SK-N-SH treated with all-trans-retinoic acid at 6 μM for 48 hours (cell line): ENCODE results near the gene PTPRG.

ENCODE experiments used
- ATAC-seq: fragments of 200-7000 bp; cut with Tn5 transposase; 3 replicates; pipeline ENCODE4 v1.9.1; 2020; ENCODE audit warnings: mild to moderate bottlenecking, moderate library complexity
- ARNTL ChIP-seq: fragments of 450-650 bp; formaldehyde crosslinking; IDR thresholded peaks from 2 replicates; pipeline ENCODE4 v1.5.0; 2020; ENCODE audit warnings: low read depth, mild to moderate bottlenecking, moderate library complexity, borderline replicate concordance
- BACH2 ChIP-seq: fragments of 250-450 bp; sonication (Bioruptor Pico); IDR thresholded peaks from 2 replicates; pipeline ENCODE4 v1.9.0; 2021; ENCODE audit warnings: mild to moderate bottlenecking, borderline replicate concordance
- CREB5 ChIP-seq: fragments of 250-450 bp; sonication (Bioruptor Pico); IDR thresholded peaks from 2 replicates; pipeline ENCODE4 v1.5.1; 2020; ENCODE audit warnings: low read depth, mild to moderate bottlenecking, moderate library complexity
- CSDC2 ChIP-seq: fragments of 250-450 bp; sonication (Bioruptor Pico); IDR thresholded peaks from 2 replicates; pipeline ENCODE4 v1.5.0; 2020; ENCODE audit warnings: mild to moderate bottlenecking, moderate library complexity
- CSRNP3 ChIP-seq: fragments of 250-450 bp; sonication (Bioruptor Pico); IDR thresholded peaks from 2 replicates; pipeline ENCODE4 v1.5.1; 2021; ENCODE audit warnings: mild to moderate bottlenecking, moderate library complexity
- GLIS3 ChIP-seq: fragments of 250-450 bp; sonication (Bioruptor Pico); IDR thresholded peaks from 2 replicates; pipeline ENCODE4 v1.5.0; 2020; ENCODE audit warnings: mild to moderate bottlenecking, moderate library complexity
- ISL1 ChIP-seq: fragments of 250-450 bp; sonication (Bioruptor Pico); IDR thresholded peaks from 2 replicates; pipeline ENCODE4 v2.1.2; 2022; ENCODE audit warnings: mild to moderate bottlenecking, moderate library complexity
- OSR1 ChIP-seq: fragments of 250-450 bp; sonication (Bioruptor Pico); IDR thresholded peaks from 2 replicates; pipeline ENCODE4 v1.8.0; 2022; ENCODE audit warnings: moderate library complexity, mild to moderate bottlenecking, inconsistent platforms
- POU6F1 ChIP-seq: fragments of 250-450 bp; sonication (Bioruptor Pico); IDR thresholded peaks from 2 replicates; pipeline ENCODE4 v1.8.0; 2021; ENCODE audit warnings: low read depth, mild to moderate bottlenecking, moderate library complexity, borderline replicate concordance
- PPARA ChIP-seq: fragments of 250-450 bp; sonication (Bioruptor Pico); IDR thresholded peaks from 2 replicates; pipeline ENCODE4 v1.5.0; 2020; ENCODE audit warnings: mild to moderate bottlenecking, borderline replicate concordance
- RARB ChIP-seq: fragments of 250-450 bp; sonication (Bioruptor Pico); IDR thresholded peaks from 2 replicates; pipeline ENCODE4 v1.8.0; 2021; ENCODE audit warnings: mild to moderate bottlenecking, moderate library complexity
- SNAI2 ChIP-seq: fragments of 250-450 bp; sonication (Bioruptor Pico); IDR thresholded peaks from 2 replicates; pipeline ENCODE4 v1.5.0; 2020; ENCODE audit warnings: mild to moderate bottlenecking, moderate library complexity
- TCF4 ChIP-seq: fragments of 250-450 bp; sonication (Bioruptor Pico); IDR thresholded peaks from 2 replicates; pipeline ENCODE4 v1.8.0; 2021; ENCODE audit warnings: mild to moderate bottlenecking, moderate library complexity, borderline replicate concordance
- TOX ChIP-seq: fragments of 250-450 bp; sonication (Bioruptor Pico); IDR thresholded peaks from 2 replicates; pipeline ENCODE4 v1.8.0; 2021; ENCODE audit warnings: mild to moderate bottlenecking, moderate library complexity, borderline replicate concordance
- ZC3H10 ChIP-seq: fragments of 250-450 bp; sonication (Bioruptor Pico); IDR thresholded peaks from 2 replicates; pipeline ENCODE4 v1.5.1; 2021; ENCODE audit warnings: mild to moderate bottlenecking, moderate library complexity
- ZFP3 ChIP-seq: fragments of 250-450 bp; sonication (Bioruptor Pico); IDR thresholded peaks from 2 replicates; pipeline ENCODE4 v1.5.0; 2020; ENCODE audit warnings: mild to moderate bottlenecking, moderate library complexity
- ZFP30 ChIP-seq: fragments of 450-650 bp; formaldehyde crosslinking; IDR thresholded peaks from 2 replicates; pipeline ENCODE4 v1.5.0; 2022; ENCODE audit warnings: mild to moderate bottlenecking, moderate library complexity
- ZNF565 ChIP-seq: fragments of 450-650 bp; formaldehyde crosslinking; conservative IDR thresholded peaks from 2 replicates; pipeline ENCODE4 v1.5.0; 2020; ENCODE audit warnings: low read depth, mild to moderate bottlenecking, moderate library complexity
- ZNF70 ChIP-seq: fragments of 450-650 bp; formaldehyde crosslinking; IDR thresholded peaks from 2 replicates; pipeline ENCODE4 v1.5.0; 2020; ENCODE audit warnings: mild to moderate bottlenecking, moderate library complexity
- ZNF8 ChIP-seq: fragments of 450-650 bp; formaldehyde crosslinking; IDR thresholded peaks from 2 replicates; pipeline ENCODE4 v1.5.0; 2020; ENCODE audit warnings: mild to moderate bottlenecking, moderate library complexity
- TF ChIP-seq, protein P1 (sequence below): fragments of 250-450 bp; sonication (Bioruptor Pico); IDR thresholded peaks from 2 replicates; pipeline ENCODE4 v1.5.0; 2020; ENCODE audit warnings: mild to moderate bottlenecking, moderate library complexity
- TF ChIP-seq, protein P2 (sequence below): fragments of 250-450 bp; sonication (Bioruptor Pico); IDR thresholded peaks from 2 replicates; pipeline ENCODE4 v1.8.0; 2020; ENCODE audit warnings: mild to moderate bottlenecking, moderate library complexity, borderline replicate concordance

PTPRG gene

GRCh38 chr3:62242831-62243509 is 681.6 kb downstream of the PTPRG start:
- TF ChIP-seq GLIS3 (CRISPR knock-in tag): no peak
- no peak for TF ChIP-seq PPARA (CRISPR knock-in tag)
- TF ChIP-seq CREB5: no peak
- no peak for TF ChIP-seq ISL1 (CRISPR knock-in tag)
- no peak for TF ChIP-seq RARB (CRISPR knock-in tag)
- no peak for TF ChIP-seq OSR1
- no peak for TF ChIP-seq ARNTL (CRISPR knock-in tag)
- no peak for TF ChIP-seq SNAI2 (CRISPR knock-in tag)
- TF ChIP-seq, protein P1, sequence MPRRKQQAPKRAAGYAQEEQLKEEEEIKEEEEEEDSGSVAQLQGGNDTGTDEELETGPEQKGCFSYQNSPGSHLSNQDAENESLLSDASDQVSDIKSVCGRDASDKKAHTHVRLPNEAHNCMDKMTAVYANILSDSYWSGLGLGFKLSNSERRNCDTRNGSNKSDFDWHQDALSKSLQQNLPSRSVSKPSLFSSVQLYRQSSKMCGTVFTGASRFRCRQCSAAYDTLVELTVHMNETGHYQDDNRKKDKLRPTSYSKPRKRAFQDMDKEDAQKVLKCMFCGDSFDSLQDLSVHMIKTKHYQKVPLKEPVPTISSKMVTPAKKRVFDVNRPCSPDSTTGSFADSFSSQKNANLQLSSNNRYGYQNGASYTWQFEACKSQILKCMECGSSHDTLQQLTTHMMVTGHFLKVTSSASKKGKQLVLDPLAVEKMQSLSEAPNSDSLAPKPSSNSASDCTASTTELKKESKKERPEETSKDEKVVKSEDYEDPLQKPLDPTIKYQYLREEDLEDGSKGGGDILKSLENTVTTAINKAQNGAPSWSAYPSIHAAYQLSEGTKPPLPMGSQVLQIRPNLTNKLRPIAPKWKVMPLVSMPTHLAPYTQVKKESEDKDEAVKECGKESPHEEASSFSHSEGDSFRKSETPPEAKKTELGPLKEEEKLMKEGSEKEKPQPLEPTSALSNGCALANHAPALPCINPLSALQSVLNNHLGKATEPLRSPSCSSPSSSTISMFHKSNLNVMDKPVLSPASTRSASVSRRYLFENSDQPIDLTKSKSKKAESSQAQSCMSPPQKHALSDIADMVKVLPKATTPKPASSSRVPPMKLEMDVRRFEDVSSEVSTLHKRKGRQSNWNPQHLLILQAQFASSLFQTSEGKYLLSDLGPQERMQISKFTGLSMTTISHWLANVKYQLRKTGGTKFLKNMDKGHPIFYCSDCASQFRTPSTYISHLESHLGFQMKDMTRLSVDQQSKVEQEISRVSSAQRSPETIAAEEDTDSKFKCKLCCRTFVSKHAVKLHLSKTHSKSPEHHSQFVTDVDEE: no peak
- TF ChIP-seq ZNF70: no peak
- no peak for TF ChIP-seq ZNF8 (CRISPR knock-in tag)
- TF ChIP-seq, protein P2, sequence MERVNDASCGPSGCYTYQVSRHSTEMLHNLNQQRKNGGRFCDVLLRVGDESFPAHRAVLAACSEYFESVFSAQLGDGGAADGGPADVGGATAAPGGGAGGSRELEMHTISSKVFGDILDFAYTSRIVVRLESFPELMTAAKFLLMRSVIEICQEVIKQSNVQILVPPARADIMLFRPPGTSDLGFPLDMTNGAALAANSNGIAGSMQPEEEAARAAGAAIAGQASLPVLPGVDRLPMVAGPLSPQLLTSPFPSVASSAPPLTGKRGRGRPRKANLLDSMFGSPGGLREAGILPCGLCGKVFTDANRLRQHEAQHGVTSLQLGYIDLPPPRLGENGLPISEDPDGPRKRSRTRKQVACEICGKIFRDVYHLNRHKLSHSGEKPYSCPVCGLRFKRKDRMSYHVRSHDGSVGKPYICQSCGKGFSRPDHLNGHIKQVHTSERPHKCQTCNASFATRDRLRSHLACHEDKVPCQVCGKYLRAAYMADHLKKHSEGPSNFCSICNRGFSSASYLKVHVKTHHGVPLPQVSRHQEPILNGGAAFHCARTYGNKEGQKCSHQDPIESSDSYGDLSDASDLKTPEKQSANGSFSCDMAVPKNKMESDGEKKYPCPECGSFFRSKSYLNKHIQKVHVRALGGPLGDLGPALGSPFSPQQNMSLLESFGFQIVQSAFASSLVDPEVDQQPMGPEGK (CRISPR knock-in tag): no peak
- no peak for TF ChIP-seq BACH2 (CRISPR knock-in tag)
- TF ChIP-seq CSDC2 (CRISPR knock-in tag): no peak
- no peak for TF ChIP-seq ZNF565 (CRISPR knock-in tag)
- no peak for ATAC-seq

GRCh38 chr3:62246094-62246493 is 684.7 kb downstream of the PTPRG start:
- ATAC-seq: no peak
- TF ChIP-seq OSR1 (no peak), ZFP3 (no peak), TOX (CRISPR knock-in tag) (no peak), CSRNP3 (no peak), ZC3H10 (no peak), CREB5 (no peak), ZNF565 (CRISPR knock-in tag) (no peak), POU6F1 (no peak), ISL1 (CRISPR knock-in tag) (no peak), CSDC2 (CRISPR knock-in tag) (no peak), ZFP30 (no peak), PPARA (CRISPR knock-in tag) (no peak), GLIS3 (CRISPR knock-in tag) (no peak), SNAI2 (CRISPR knock-in tag) (no peak), ZNF70 (no peak), RARB (CRISPR knock-in tag) (no peak), TCF4 (CRISPR knock-in tag) (no peak)
- TF ChIP-seq, protein P2 (CRISPR knock-in tag): no peak
- TF ChIP-seq, protein P1: no peak
